ENCODE measurements around the gene TRPM1. TPM values are rescaled to one million over a fixed set of nuclear protein-coding genes. Genes with fewer than 3 reads are reported as not detected.
A peak's percentile ranks its signal among the peaks of the same experiment; 100 is the strongest.

Gene TRPM1
- total and polyA plus RNA-seq, 4 experiments from 2014 or later = not detected

- ChIA-PET CTCF (ENCODE audit: partially characterized antibody) (interaction anchor here (1.0 to 3.2 kb wide), 5 partner anchors 16 to 470 kb away, joined by 3 to 34 read pairs (median 3); no protein-coding TSS in a partner anchor), POLR2A (ENCODE audit: partially characterized antibody) (no interaction called here)
- H3K27me3 ChIP-seq (ENCODE audit: insufficient read depth, low read length) = no peaks in the 10 kb centered on the region
- no peak overlapping the region for H3K4me3 ChIP-seq (ENCODE audit: low read length in 2 of 2)
- peaks cover 4% of the 10 kb centered on the region for H3K4me1 ChIP-seq (ENCODE audit: insufficient read depth, low read length)
- DNase-seq = no peak
- H3K4me1 Mint-ChIP-seq = peaks cover 0 to 1% (median 0%) of the 10 kb centered on the region in 4 donors
- no peak overlapping the region for H3K27ac Mint-ChIP-seq
- H3K9me3 ChIP-seq (ENCODE audit: control insufficient read depth in 1 of 2, low read length in 2 of 2) = no peaks in the 10 kb centered on the region
- no peaks in the 10 kb centered on the region for H3K36me3 ChIP-seq (ENCODE audit: insufficient read depth, low read length)
- intact Hi-C loops (cut with micrococcal nuclease) = no loop called here
- no peak overlapping the region for H3K4me3 Mint-ChIP-seq
- no peaks in the 10 kb centered on the region for H3K9me3 Mint-ChIP-seq
- H3K36me3 Mint-ChIP-seq = no peaks in the 10 kb centered on the region
- H3K27me3 Mint-ChIP-seq = peaks cover 2% of the 10 kb centered on the region in 2 donors
- no peak overlapping the region for H3K27ac ChIP-seq (ENCODE audit: low read depth, low read length)
Measured at GRCh38 chr15:31130576-31131237, 29.2 kb upstream of the TRPM1 start.

GRCh38 chr15:31129769-31130303, 28.3 kb upstream of the TRPM1 start:
- intact Hi-C loops (cut with micrococcal nuclease) = loop anchor here (1.0 to 10.0 kb wide), 3 partner anchors 135 to 360 kb away; partner anchors contain the start of gene MTMR10
- ChIA-PET CTCF (ENCODE audit: partially characterized antibody) (interaction anchor here (0.7 to 3.2 kb wide), 35 partner anchors 8 to 471 kb away, joined by 3 to 34 read pairs (median 5); no protein-coding TSS in a partner anchor), POLR2A (ENCODE audit: partially characterized antibody) (interaction anchor here (1.0 to 1.2 kb wide), 2 partner anchors 359 to 361 kb away, joined by 3 read pairs; no protein-coding TSS in a partner anchor)
- Mint-ChIP-seq H3K9me3 (no peaks in the 10 kb centered on the region), H3K4me1 (peaks cover 0 to 1% (median 0%) of the 10 kb centered on the region in 4 donors), H3K36me3 (no peaks in the 10 kb centered on the region), H3K27me3 (peaks cover 0 to 2% of the 10 kb centered on the region in 2 donors), H3K4me3 (no peak overlapping the region), H3K27ac (no peak overlapping the region)
- Histone ChIP-seq H3K4me3 (ENCODE audit: low read length in 2 of 2) (no peak overlapping the region), H3K27me3 (ENCODE audit: insufficient read depth, low read length) (no peaks in the 10 kb centered on the region), H3K36me3 (ENCODE audit: insufficient read depth, low read length) (no peaks in the 10 kb centered on the region), H3K27ac (ENCODE audit: low read depth, low read length) (no peak overlapping the region), H3K9me3 (ENCODE audit: control insufficient read depth in 1 of 2, low read length in 2 of 2) (no peaks in the 10 kb centered on the region), H3K4me1 (ENCODE audit: insufficient read depth, low read length) (peaks cover 4% of the 10 kb centered on the region)
- DNase-seq = no peak

- Histone ChIP-seq H3K36me3 (ENCODE audit: insufficient read depth, low read length) (no peaks in the 10 kb centered on the region), H3K4me1 (ENCODE audit: insufficient read depth, low read length) (peaks cover 4% of the 10 kb centered on the region), H3K27me3 (ENCODE audit: insufficient read depth, low read length) (no peaks in the 10 kb centered on the region), H3K27ac (ENCODE audit: low read depth, low read length) (no peak overlapping the region), H3K4me3 (ENCODE audit: low read length in 2 of 2) (no peak overlapping the region), H3K9me3 (ENCODE audit: control insufficient read depth in 1 of 2, low read length in 2 of 2) (no peaks in the 10 kb centered on the region)
- Mint-ChIP-seq H3K9me3 (no peaks in the 10 kb centered on the region), H3K27ac (no peak overlapping the region), H3K4me3 (no peak overlapping the region), H3K27me3 (peaks cover 0 to 2% of the 10 kb centered on the region in 2 donors), H3K4me1 (peaks cover 0 to 1% (median 0%) of the 10 kb centered on the region in 4 donors), H3K36me3 (no peaks in the 10 kb centered on the region)
- intact Hi-C loops (cut with micrococcal nuclease) = loop anchor here (1.0 to 10.0 kb wide), 3 partner anchors 134 to 361 kb away; partner anchors contain the start of gene MTMR10
- DNase-seq = peak; percentile 60 to 65 (median 62)
- POLR2A ChIA-PET (ENCODE audit: partially characterized antibody) = interaction anchor here (1.0 to 1.2 kb wide), 2 partner anchors 360 to 362 kb away, joined by 3 read pairs; no protein-coding TSS in a partner anchor
- CTCF ChIA-PET (ENCODE audit: partially characterized antibody) = interaction anchor here (0.7 to 3.2 kb wide), 42 partner anchors 9 to 470 kb away, joined by 3 to 34 read pairs (median 4); no protein-coding TSS in a partner anchor
Measured at GRCh38 chr15:31128919-31129768, 27.6 kb upstream of the TRPM1 start.

- Mint-ChIP-seq H3K9me3 (no peaks in the 10 kb centered on the region), H3K27me3 (peaks cover 0 to 2% of the 10 kb centered on the region in 2 donors), H3K36me3 (no peaks in the 10 kb centered on the region), H3K4me1 (peaks cover 0 to 1% (median 0%) of the 10 kb centered on the region in 4 donors), H3K27ac (no peak overlapping the region), H3K4me3 (no peak overlapping the region)
- no peak for DNase-seq
- ChIA-PET POLR2A (ENCODE audit: partially characterized antibody) (interaction anchor here (1.2 kb wide), 1 partner anchor 363 kb away, joined by 3 read pairs; no protein-coding TSS in a partner anchor), CTCF (ENCODE audit: partially characterized antibody) (interaction anchor here (0.6 to 3.2 kb wide), 32 partner anchors 10 to 467 kb away, joined by 3 to 34 read pairs (median 4); no protein-coding TSS in a partner anchor)
- no peaks in the 10 kb centered on the region for H3K9me3 ChIP-seq (ENCODE audit: control insufficient read depth in 1 of 2, low read length in 2 of 2)
- H3K4me3 ChIP-seq (ENCODE audit: low read length in 2 of 2) = no peak overlapping the region
- H3K4me1 ChIP-seq (ENCODE audit: insufficient read depth, low read length) = peaks cover 4% of the 10 kb centered on the region
- no peaks in the 10 kb centered on the region for H3K27me3 ChIP-seq (ENCODE audit: insufficient read depth, low read length)
- no peak overlapping the region for H3K27ac ChIP-seq (ENCODE audit: low read depth, low read length)
- intact Hi-C loops (cut with micrococcal nuclease) = loop anchor here (10.0 kb wide), 1 partner anchor 134 kb away; the partner anchor contains the start of gene MTMR10
- no peaks in the 10 kb centered on the region for H3K36me3 ChIP-seq (ENCODE audit: insufficient read depth, low read length)
Measured at GRCh38 chr15:31128477-31128876, 27.0 kb upstream of the TRPM1 start.

- ChIA-PET CTCF (ENCODE audit: partially characterized antibody) (interaction anchor here (0.6 to 3.2 kb wide), 9 partner anchors 9 to 466 kb away, joined by 3 to 18 read pairs (median 4); no protein-coding TSS in a partner anchor), POLR2A (ENCODE audit: partially characterized antibody) (interaction anchor here (0.6 kb wide), 1 partner anchor 106 kb away, joined by 3 read pairs; no protein-coding TSS in a partner anchor)
- H3K9me3 Mint-ChIP-seq = peaks cover 0 to 7% (median 0%) of the 10 kb centered on the region in 8 donors
- intact Hi-C loops (cut with micrococcal nuclease) = loop anchor here (10.0 kb wide), 1 partner anchor 133 kb away; the partner anchor contains the start of gene MTMR10
- H3K4me1 Mint-ChIP-seq = peaks cover 0 to 1% (median 0%) of the 10 kb centered on the region in 4 donors
- H3K27me3 Mint-ChIP-seq = peaks cover 0 to under 1% of the 10 kb centered on the region in 2 donors
- no peaks in the 10 kb centered on the region for H3K36me3 Mint-ChIP-seq
- Histone ChIP-seq H3K36me3 (ENCODE audit: insufficient read depth, low read length) (no peaks in the 10 kb centered on the region), H3K4me1 (ENCODE audit: insufficient read depth, low read length) (peaks cover 4% of the 10 kb centered on the region), H3K27ac (ENCODE audit: low read depth, low read length) (no peak overlapping the region), H3K4me3 (ENCODE audit: low read length in 2 of 2) (no peak overlapping the region), H3K27me3 (ENCODE audit: insufficient read depth, low read length) (no peaks in the 10 kb centered on the region), H3K9me3 (ENCODE audit: control insufficient read depth in 1 of 2, low read length in 2 of 2) (peaks cover 0 to 3% of the 10 kb centered on the region in 2 donors)
- H3K4me3 Mint-ChIP-seq = no peak overlapping the region
- no peak for DNase-seq
- peak overlapping the region in 1 of 7 donors; percentile 24 for H3K27ac Mint-ChIP-seq
Measured at GRCh38 chr15:31127596-31128261, 26.2 kb upstream of the TRPM1 start.

GRCh38 chr15:31125061-31125460, 23.5 kb upstream of the TRPM1 start:
- intact Hi-C loops (cut with micrococcal nuclease) = loop anchor here (10.0 kb wide), 1 partner anchor 130 kb away; the partner anchor contains the start of gene MTMR10
- ChIA-PET POLR2A (ENCODE audit: partially characterized antibody) (no interaction called here), CTCF (ENCODE audit: partially characterized antibody) (no interaction called here)
- no peaks in the 10 kb centered on the region for H3K36me3 ChIP-seq (ENCODE audit: insufficient read depth, low read length)
- peaks cover 0 to 4% of the 10 kb centered on the region in 2 donors for H3K9me3 ChIP-seq (ENCODE audit: control insufficient read depth in 1 of 2, low read length in 2 of 2)
- H3K9me3 Mint-ChIP-seq = peaks cover 0 to 28% (median 17%) of the 10 kb centered on the region in 8 donors
- no peaks in the 10 kb centered on the region for H3K36me3 Mint-ChIP-seq
- no peak overlapping the region for H3K4me3 Mint-ChIP-seq
- H3K4me1 Mint-ChIP-seq = peaks cover 0 to 1% (median 0%) of the 10 kb centered on the region in 4 donors
- no peak overlapping the region for H3K27ac ChIP-seq (ENCODE audit: low read depth, low read length)
- DNase-seq = no peak
- no peaks in the 10 kb centered on the region for H3K27me3 ChIP-seq (ENCODE audit: insufficient read depth, low read length)
- H3K4me1 ChIP-seq (ENCODE audit: insufficient read depth, low read length) = peaks cover 4% of the 10 kb centered on the region
- no peak overlapping the region for H3K4me3 ChIP-seq (ENCODE audit: low read length in 2 of 2)
- H3K27ac Mint-ChIP-seq = no peak overlapping the region
- H3K27me3 Mint-ChIP-seq = peaks cover 0 to 2% of the 10 kb centered on the region in 2 donors
